Hepatocyte (in vitro differentiated cells): Measurements from ENCODE around the gene PLD3. TPM values are rescaled to one million over a fixed set of nuclear protein-coding genes. Genes with fewer than 3 reads are reported as not detected.

Source experiments
- DNase-seq: peaks from one replicate; pipeline ENCODE4 v3.0.0-alpha.2; 2016; ENCODE audit warnings: low spot score
- H2AFZ ChIP-seq: fragments of 200-600 bp; sonication (generic); 2 replicates; pipeline ENCODE4 v1.6.0; 2016; ENCODE audit warnings: antibody characterized with exemption, mild to moderate bottlenecking
- H3K27ac ChIP-seq: fragments of 200-600 bp; sonication (generic); 2 replicates; pipeline ENCODE4 v1.5.1; 2016; ENCODE audit warnings: mild to moderate bottlenecking
- H3K27me3 ChIP-seq: fragments of 200-600 bp; sonication (generic); 2 replicates; pipeline ENCODE4 v1.6.1; 2016
- H3K36me3 ChIP-seq: fragments of 200-600 bp; sonication (generic); replicated peaks from 2 replicates; pipeline ENCODE4 v1.5.1; 2016; ENCODE audit warnings: low read depth; ENCODE audit not compliant: insufficient read depth
- H3K4me1 ChIP-seq: fragments of 200-600 bp; sonication (generic); 2 replicates; pipeline ENCODE4 v1.5.1; 2016; ENCODE audit warnings: mild to moderate bottlenecking, moderate library complexity; ENCODE audit not compliant: insufficient read depth
- H3K4me2 ChIP-seq: fragments of 200-600 bp; sonication (generic); 2 replicates; pipeline ENCODE4 v1.6.0; 2016
- H3K4me3 ChIP-seq: fragments of 200-600 bp; sonication (generic); 2 replicates; pipeline ENCODE4 v1.5.1; 2016; ENCODE audit warnings: mild to moderate bottlenecking
- H3K79me2 ChIP-seq: fragments of 200-600 bp; sonication (generic); 2 replicates; pipeline ENCODE4 v1.6.0; 2017; ENCODE audit warnings: mild to moderate bottlenecking
- H3K9me2 ChIP-seq: fragments of 200-600 bp; sonication (generic); replicated peaks from 2 replicates; pipeline ENCODE4 v1.6.0; 2017; ENCODE audit warnings: mild to moderate bottlenecking; ENCODE audit not compliant: insufficient read depth
- H3K9me3 ChIP-seq: fragments of 200-600 bp; sonication (generic); 2 replicates; pipeline ENCODE4 v1.5.1; 2016; ENCODE audit warnings: low read depth, mild to moderate bottlenecking
- H4K20me1 ChIP-seq: fragments of 200-600 bp; sonication (generic); 2 replicates; pipeline ENCODE4 v1.6.0; 2016; ENCODE audit warnings: mild to moderate bottlenecking; ENCODE audit not compliant: insufficient read depth, poor library complexity, severe bottlenecking
- CTCF ChIP-seq: fragments of 200-600 bp; sonication (generic); IDR thresholded peaks from 2 replicates; pipeline ENCODE4 v1.5.1; 2016; ENCODE audit warnings: antibody characterized with exemption, mild to moderate bottlenecking; ENCODE audit not compliant: poor library complexity
- EZH2 ChIP-seq: fragments of 200-600 bp; sonication (generic); IDR thresholded peaks from 2 replicates; pipeline ENCODE4 v1.6.1; 2016; ENCODE audit warnings: antibody characterized with exemption, mild to moderate bottlenecking, borderline replicate concordance
- EZH2phosphoT487 ChIP-seq: fragments of 200-600 bp; sonication (generic); IDR thresholded peaks from one replicate; pipeline ENCODE4 v1.6.1; 2018; ENCODE audit warnings: antibody characterized with exemption, mild to moderate bottlenecking, low read depth, moderate library complexity; ENCODE audit not compliant: unreplicated experiment, severe bottlenecking
- WGBS: methylation state at CpG from one replicate; pipeline ENCODE4 v1.1.6; 2016; ENCODE audit warnings: low lambda C conversion rate; ENCODE audit errors: missing lambda C conversion rate; 5-methylcytosine and 5-hydroxymethylcytosine counted together
- polyA plus RNA-seq: library from polyadenylated mRNA; unstranded; fragments of >200 nt; fragmentation: Nextera tagmentation; extraction: Ambion mirVana; gene quantifications from 2 replicates; pipeline ENCODE4 v1.2.1, GENCODE V29; 2016
- total RNA-seq: library from RNA; depleted of rRNA; stranded (reverse); fragments of >200 nt; gene quantifications from 2 replicates; pipeline ENCODE4 v1.2.3, GENCODE V29; 2014

The PLD3 gene
- total and polyA plus RNA-seq, 2 experiments from 2014 or later, result 805 to 1,297 TPM

GRCh38 chr19:40383668-40384248 is 35.3 kb downstream of the PLD3 start:
- Histone ChIP-seq H3K36me3 (no peaks in the 10 kb centered on the region), H3K79me2 (no peaks in the 10 kb centered on the region), H3K9me2 (no peaks in the 10 kb centered on the region), H3K4me3 (no peak overlapping the region), H3K9me3 (no peaks in the 10 kb centered on the region), H2AFZ (no peak overlapping the region), H3K27ac (no peak overlapping the region), H3K4me1 (no peaks in the 10 kb centered on the region), H3K4me2 (no peak overlapping the region), H4K20me1 (no peaks in the 10 kb centered on the region), H3K27me3 (no peaks in the 10 kb centered on the region)
- TF ChIP-seq EZH2phosphoT487, result no peak
- TF ChIP-seq CTCF, result no peak
- TF ChIP-seq EZH2, result no peak
- 90% methylated on average over 28 of the region's 28 CpGs for WGBS
- no peak for DNase-seq

- no peak overlapping the region for H2AFZ ChIP-seq
- H3K27ac ChIP-seq, result no peak overlapping the region
- no peaks in the 10 kb centered on the region for H3K9me3 ChIP-seq
- 93% methylated on average over 10 of the region's 10 CpGs for WGBS
- no peak for TF ChIP-seq EZH2
- TF ChIP-seq EZH2phosphoT487, result no peak
- no peak for TF ChIP-seq CTCF
- H3K4me1 ChIP-seq, result no peaks in the 10 kb centered on the region
- H3K9me2 ChIP-seq, result no peaks in the 10 kb centered on the region
- H3K36me3 ChIP-seq, result no peaks in the 10 kb centered on the region
- H3K4me2 ChIP-seq, result no peak overlapping the region
- no peaks in the 10 kb centered on the region for H3K79me2 ChIP-seq
- no peak overlapping the region for H3K4me3 ChIP-seq
- DNase-seq, result no peak
- no peaks in the 10 kb centered on the region for H4K20me1 ChIP-seq
- H3K27me3 ChIP-seq, result no peaks in the 10 kb centered on the region
Observed at GRCh38 chr19:40387155-40387554, 38.7 kb downstream of the PLD3 start.

DNA sequence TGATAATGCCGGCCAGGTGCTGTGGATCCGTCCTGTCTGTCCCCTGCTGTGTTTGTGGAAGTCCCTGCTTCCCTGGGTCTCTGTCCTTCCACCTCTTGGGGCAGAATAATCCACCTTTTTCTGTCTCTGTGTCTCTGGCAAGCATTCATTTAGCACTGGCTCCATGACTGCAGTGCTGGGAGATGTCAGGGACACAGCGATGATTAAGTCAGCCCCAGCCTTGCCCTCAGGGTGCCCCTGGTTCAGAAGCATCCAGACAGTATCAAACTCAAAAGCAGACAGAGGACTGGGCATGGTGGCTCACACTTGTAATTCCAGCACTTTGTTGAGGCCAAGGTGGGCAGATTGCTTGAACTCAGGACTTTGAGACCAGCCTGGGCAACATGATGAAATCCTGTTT is 40.0 kb downstream of the PLD3 start:
- Histone ChIP-seq H3K27me3 (no peaks in the 10 kb centered on the region), H3K9me2 (no peaks in the 10 kb centered on the region), H3K36me3 (no peaks in the 10 kb centered on the region), H3K9me3 (no peaks in the 10 kb centered on the region), H3K27ac (no peak overlapping the region), H4K20me1 (no peaks in the 10 kb centered on the region), H2AFZ (no peak overlapping the region), H3K4me2 (no peak overlapping the region), H3K4me3 (no peak overlapping the region), H3K4me1 (no peaks in the 10 kb centered on the region), H3K79me2 (no peaks in the 10 kb centered on the region)
- no peak for DNase-seq
- 66% methylated on average over 3 of the region's 3 CpGs for WGBS
- TF ChIP-seq EZH2 (no peak), EZH2phosphoT487 (no peak), CTCF (no peak)
